ENCODE results near the gene TRIM44.

The TRIM44 gene

GRCh38 chr11:35803115-35803514, 140.5 kb downstream of the TRIM44 start:
- H3K27ac ChIP-seq (replicated peaks; ENCODE audit: low read length): no peak overlapping the region
- no peak overlapping the region for H3K9ac ChIP-seq (ENCODE audit: low read depth, low read length, poor library complexity)
- H3K4ac ChIP-seq (ENCODE audit: low read length): no peak overlapping the region
- H3K4me2 ChIP-seq (ENCODE audit: insufficient read depth, low read length, poor library complexity, severe bottlenecking): no peak overlapping the region
- H2BK15ac ChIP-seq (ENCODE audit: low read length): no peak overlapping the region
- no peak overlapping the region for H2BK12ac ChIP-seq (ENCODE audit: low read length)
- no peak overlapping the region for H4K91ac ChIP-seq (ENCODE audit: low read depth, low read length, poor library complexity)
- no peak overlapping the region for H4K8ac ChIP-seq (ENCODE audit: low read depth, low read length)
- H3K36me3 ChIP-seq (replicated peaks in 1 of 2; ENCODE audit: control insufficient read depth in 2 of 2, insufficient read depth in 2 of 2, low read length in 2 of 2): peaks cover 2 to 29% of the 10 kb centered on the region in 2 donors
- no peaks in the 10 kb centered on the region for H3K79me1 ChIP-seq (ENCODE audit: low read depth, low read length)
- no peak overlapping the region for H2AK5ac ChIP-seq (ENCODE audit: low read depth, low read length)
- no CpG with 5 or more reads among the region's 3 CpGs for whole genome bisulfite sequencing, 2 donors (ENCODE audit: extremely low coverage in 2 of 2, insufficient read length in 2 of 2, insufficient replicate concordance in 1 of 2)
- no peak overlapping the region for H2BK5ac ChIP-seq (ENCODE audit: low read length)
- no peak overlapping the region for H3K14ac ChIP-seq (ENCODE audit: low read length)
- peaks cover 0 to 5% of the 10 kb centered on the region in 2 donors for H3K4me1 ChIP-seq (ENCODE audit: control insufficient read depth in 2 of 2, insufficient read depth in 1 of 2, low read depth in 1 of 2, low read length in 2 of 2)
- no peaks in the 10 kb centered on the region for H3K27me3 ChIP-seq (ENCODE audit: control insufficient read depth in 3 of 3, insufficient read depth in 3 of 3, low read depth in 1 of 3, low read length in 3 of 3)
- no peak overlapping the region for H2BK120ac ChIP-seq (ENCODE audit: low read depth, low read length)
- H3K18ac ChIP-seq (ENCODE audit: low read length): no peak overlapping the region
- peaks cover 0 to 7% of the 10 kb centered on the region in 2 donors for H3K9me3 ChIP-seq (replicated peaks in 1 of 2; ENCODE audit: control insufficient read depth in 2 of 2, insufficient read depth in 1 of 2, low read depth in 1 of 2, low read length in 2 of 2)
- DNase-seq (ENCODE audit: low spot score): no peak
- no peak overlapping the region for H3K4me3 ChIP-seq (ENCODE audit: low read length in 2 of 2)
- no peak overlapping the region for H3K23ac ChIP-seq (ENCODE audit: low read depth, low read length, poor library complexity)
- H2AFZ ChIP-seq (ENCODE audit: low read length): no peak overlapping the region

GRCh38 chr11:35804451-35805040, 142.0 kb downstream of the TRIM44 start:
- H3K9ac ChIP-seq (ENCODE audit: low read depth, low read length, poor library complexity): no peak overlapping the region
- no peak for DNase-seq (ENCODE audit: low spot score)
- no peak overlapping the region for H3K14ac ChIP-seq (ENCODE audit: low read length)
- H2BK120ac ChIP-seq (ENCODE audit: low read depth, low read length): no peak overlapping the region
- H3K4me2 ChIP-seq (ENCODE audit: insufficient read depth, low read length, poor library complexity, severe bottlenecking): no peak overlapping the region
- H2AK5ac ChIP-seq (ENCODE audit: low read depth, low read length): no peak overlapping the region
- H2AFZ ChIP-seq (ENCODE audit: low read length): no peak overlapping the region
- H3K23ac ChIP-seq (ENCODE audit: low read depth, low read length, poor library complexity): no peak overlapping the region
- no peak overlapping the region for H3K4me3 ChIP-seq (ENCODE audit: low read length in 2 of 2)
- H3K27ac ChIP-seq (replicated peaks; ENCODE audit: low read length): no peak overlapping the region
- no peak overlapping the region for H3K4ac ChIP-seq (ENCODE audit: low read length)
- no peak overlapping the region for H4K8ac ChIP-seq (ENCODE audit: low read depth, low read length)
- no peak overlapping the region for H4K91ac ChIP-seq (ENCODE audit: low read depth, low read length, poor library complexity)
- H3K79me1 ChIP-seq (ENCODE audit: low read depth, low read length): no peaks in the 10 kb centered on the region
- H2BK12ac ChIP-seq (ENCODE audit: low read length): no peak overlapping the region
- H3K9me3 ChIP-seq (replicated peaks in 1 of 2; ENCODE audit: control insufficient read depth in 2 of 2, insufficient read depth in 1 of 2, low read depth in 1 of 2, low read length in 2 of 2): peaks cover 0 to 7% of the 10 kb centered on the region in 2 donors
- H3K18ac ChIP-seq (ENCODE audit: low read length): no peak overlapping the region
- WGBS, 2 donors (ENCODE audit: extremely low coverage in 2 of 2, insufficient read length in 2 of 2, insufficient replicate concordance in 1 of 2): no CpG with 5 or more reads among the region's 3 CpGs
- H2BK15ac ChIP-seq (ENCODE audit: low read length): no peak overlapping the region
- peaks cover 2 to 42% of the 10 kb centered on the region in 2 donors for H3K36me3 ChIP-seq (replicated peaks in 1 of 2; ENCODE audit: control insufficient read depth in 2 of 2, insufficient read depth in 2 of 2, low read length in 2 of 2)
- H3K4me1 ChIP-seq (ENCODE audit: control insufficient read depth in 2 of 2, insufficient read depth in 1 of 2, low read depth in 1 of 2, low read length in 2 of 2): peaks cover 0 to 5% of the 10 kb centered on the region in 2 donors
- H2BK5ac ChIP-seq (ENCODE audit: low read length): no peak overlapping the region
- no peaks in the 10 kb centered on the region for H3K27me3 ChIP-seq (ENCODE audit: control insufficient read depth in 3 of 3, insufficient read depth in 3 of 3, low read depth in 1 of 3, low read length in 3 of 3)

- H3K4me2 ChIP-seq (ENCODE audit: insufficient read depth, low read length, poor library complexity, severe bottlenecking): no peak overlapping the region
- peaks cover 2 to 54% of the 10 kb centered on the region in 2 donors for H3K36me3 ChIP-seq (replicated peaks in 1 of 2; ENCODE audit: control insufficient read depth in 2 of 2, insufficient read depth in 2 of 2, low read length in 2 of 2)
- no CpG with 5 or more reads among the region's 4 CpGs for WGBS, 2 donors (ENCODE audit: extremely low coverage in 2 of 2, insufficient read length in 2 of 2, insufficient replicate concordance in 1 of 2)
- no peak overlapping the region for H3K4me3 ChIP-seq (ENCODE audit: low read length in 2 of 2)
- no peak overlapping the region for H3K4ac ChIP-seq (ENCODE audit: low read length)
- no peak overlapping the region for H3K14ac ChIP-seq (ENCODE audit: low read length)
- no peaks in the 10 kb centered on the region for H3K4me1 ChIP-seq (ENCODE audit: control insufficient read depth in 2 of 2, insufficient read depth in 1 of 2, low read depth in 1 of 2, low read length in 2 of 2)
- H3K23ac ChIP-seq (ENCODE audit: low read depth, low read length, poor library complexity): no peak overlapping the region
- no peak overlapping the region for H4K8ac ChIP-seq (ENCODE audit: low read depth, low read length)
- no peak overlapping the region for H3K18ac ChIP-seq (ENCODE audit: low read length)
- H2AK5ac ChIP-seq (ENCODE audit: low read depth, low read length): no peak overlapping the region
- no peak overlapping the region for H2AFZ ChIP-seq (ENCODE audit: low read length)
- no peaks in the 10 kb centered on the region for H3K79me1 ChIP-seq (ENCODE audit: low read depth, low read length)
- no peak overlapping the region for H2BK12ac ChIP-seq (ENCODE audit: low read length)
- no peak overlapping the region for H2BK5ac ChIP-seq (ENCODE audit: low read length)
- H3K9me3 ChIP-seq (replicated peaks in 1 of 2; ENCODE audit: control insufficient read depth in 2 of 2, insufficient read depth in 1 of 2, low read depth in 1 of 2, low read length in 2 of 2): no peaks in the 10 kb centered on the region
- no peak overlapping the region for H2BK15ac ChIP-seq (ENCODE audit: low read length)
- H2BK120ac ChIP-seq (ENCODE audit: low read depth, low read length): no peak overlapping the region
- DNase-seq (ENCODE audit: low spot score): no peak
- no peak overlapping the region for H3K9ac ChIP-seq (ENCODE audit: low read depth, low read length, poor library complexity)
- no peaks in the 10 kb centered on the region for H3K27me3 ChIP-seq (ENCODE audit: control insufficient read depth in 3 of 3, insufficient read depth in 3 of 3, low read depth in 1 of 3, low read length in 3 of 3)
- H4K91ac ChIP-seq (ENCODE audit: low read depth, low read length, poor library complexity): no peak overlapping the region
- H3K27ac ChIP-seq (replicated peaks; ENCODE audit: low read length): no peak overlapping the region
Observed at GRCh38 chr11:35809561-35809960, 147.0 kb downstream of the TRIM44 start.

GRCh38 chr11:35810045-35810645, 147.6 kb downstream of the TRIM44 start:
- no peak overlapping the region for H3K9ac ChIP-seq (ENCODE audit: low read depth, low read length, poor library complexity)
- no peak overlapping the region for H2BK15ac ChIP-seq (ENCODE audit: low read length)
- H3K23ac ChIP-seq (ENCODE audit: low read depth, low read length, poor library complexity): no peak overlapping the region
- DNase-seq (ENCODE audit: low spot score): no peak
- WGBS, 2 donors (ENCODE audit: extremely low coverage in 2 of 2, insufficient read length in 2 of 2, insufficient replicate concordance in 1 of 2): no CpG with 5 or more reads among the region's 2 CpGs
- no peaks in the 10 kb centered on the region for H3K79me1 ChIP-seq (ENCODE audit: low read depth, low read length)
- H2AK5ac ChIP-seq (ENCODE audit: low read depth, low read length): no peak overlapping the region
- H4K91ac ChIP-seq (ENCODE audit: low read depth, low read length, poor library complexity): no peak overlapping the region
- no peak overlapping the region for H3K14ac ChIP-seq (ENCODE audit: low read length)
- H4K8ac ChIP-seq (ENCODE audit: low read depth, low read length): no peak overlapping the region
- no peak overlapping the region for H2BK12ac ChIP-seq (ENCODE audit: low read length)
- no peak overlapping the region for H3K27ac ChIP-seq (replicated peaks; ENCODE audit: low read length)
- no peak overlapping the region for H3K4ac ChIP-seq (ENCODE audit: low read length)
- H2BK5ac ChIP-seq (ENCODE audit: low read length): no peak overlapping the region
- H3K4me1 ChIP-seq (ENCODE audit: control insufficient read depth in 2 of 2, insufficient read depth in 1 of 2, low read depth in 1 of 2, low read length in 2 of 2): no peaks in the 10 kb centered on the region
- no peak overlapping the region for H3K4me3 ChIP-seq (ENCODE audit: low read length in 2 of 2)
- H3K4me2 ChIP-seq (ENCODE audit: insufficient read depth, low read length, poor library complexity, severe bottlenecking): no peak overlapping the region
- no peaks in the 10 kb centered on the region for H3K27me3 ChIP-seq (ENCODE audit: control insufficient read depth in 3 of 3, insufficient read depth in 3 of 3, low read depth in 1 of 3, low read length in 3 of 3)
- peaks cover 2 to 52% of the 10 kb centered on the region in 2 donors for H3K36me3 ChIP-seq (replicated peaks in 1 of 2; ENCODE audit: control insufficient read depth in 2 of 2, insufficient read depth in 2 of 2, low read length in 2 of 2)
- no peak overlapping the region for H2AFZ ChIP-seq (ENCODE audit: low read length)
- no peak overlapping the region for H3K18ac ChIP-seq (ENCODE audit: low read length)
- no peaks in the 10 kb centered on the region for H3K9me3 ChIP-seq (replicated peaks in 1 of 2; ENCODE audit: control insufficient read depth in 2 of 2, insufficient read depth in 1 of 2, low read depth in 1 of 2, low read length in 2 of 2)
- H2BK120ac ChIP-seq (ENCODE audit: low read depth, low read length): no peak overlapping the region
